SJSA1 (cell line): ENCODE data around the gene TNK2. TPM values are rescaled to one million over a fixed set of nuclear protein-coding genes. Genes with fewer than 3 reads are reported as not detected.

ENCODE experiments used
- DNase-seq, 2 experiments: peaks; one replicate each; pipeline ENCODE4 v3.0.0-alpha.2; 2015 to 2020; ENCODE audit warnings: low spot score in 2 of 2, low read depth in 1 of 2
- H3K27ac ChIP-seq: fragments of 250-450 bp; sonication (Bioruptor Pico); 2 replicates; pipeline ENCODE4 v1.5.1; 2020; ENCODE audit warnings: mild to moderate bottlenecking, moderate library complexity
- H3K27me3 ChIP-seq: fragments of 250-450 bp; sonication (Bioruptor Pico); replicated peaks from 2 replicates; pipeline ENCODE4 v1.5.1; 2020; ENCODE audit warnings: mild to moderate bottlenecking, moderate library complexity
- H3K36me3 ChIP-seq: fragments of 250-450 bp; sonication (Bioruptor Pico); 2 replicates; pipeline ENCODE4 v1.5.1; 2020; ENCODE audit warnings: mild to moderate bottlenecking
- H3K4me1 ChIP-seq: fragments of 250-450 bp; sonication (Bioruptor Pico); replicated peaks from 2 replicates; pipeline ENCODE4 v1.6.1; 2021; ENCODE audit warnings: mild to moderate bottlenecking
- H3K4me3 ChIP-seq: fragments of 250-450 bp; sonication (Bioruptor Pico); 2 replicates; pipeline ENCODE4 v1.5.1; 2020; ENCODE audit warnings: mild to moderate bottlenecking
- H3K9me3 ChIP-seq: fragments of 250-450 bp; sonication (Bioruptor Pico); replicated peaks from 2 replicates; pipeline ENCODE4 v1.5.1; 2020; ENCODE audit warnings: mild to moderate bottlenecking
- total RNA-seq: library from RNA; depleted of rRNA; stranded (reverse); fragments of >200 nt; shearing (Covaris generic); gene quantifications from 2 replicates; pipeline ENCODE4 v1.2.3, GENCODE V29; 2014

TNK2 gene
- total RNA-seq, 1 experiment from 2014 or later, result 2.2 TPM

GRCh38 chr3:195891431-195892104, 16.8 kb downstream of the TNK2 start:
- no peak for DNase-seq
- no peak overlapping the region for H3K27ac ChIP-seq
- no peaks in the 10 kb centered on the region for H3K27me3 ChIP-seq
- no peak overlapping the region for H3K4me3 ChIP-seq
- H3K4me1 ChIP-seq, result peaks cover 23% of the 10 kb centered on the region
- no peaks in the 10 kb centered on the region for H3K36me3 ChIP-seq
- H3K9me3 ChIP-seq, result no peaks in the 10 kb centered on the region

DNA sequence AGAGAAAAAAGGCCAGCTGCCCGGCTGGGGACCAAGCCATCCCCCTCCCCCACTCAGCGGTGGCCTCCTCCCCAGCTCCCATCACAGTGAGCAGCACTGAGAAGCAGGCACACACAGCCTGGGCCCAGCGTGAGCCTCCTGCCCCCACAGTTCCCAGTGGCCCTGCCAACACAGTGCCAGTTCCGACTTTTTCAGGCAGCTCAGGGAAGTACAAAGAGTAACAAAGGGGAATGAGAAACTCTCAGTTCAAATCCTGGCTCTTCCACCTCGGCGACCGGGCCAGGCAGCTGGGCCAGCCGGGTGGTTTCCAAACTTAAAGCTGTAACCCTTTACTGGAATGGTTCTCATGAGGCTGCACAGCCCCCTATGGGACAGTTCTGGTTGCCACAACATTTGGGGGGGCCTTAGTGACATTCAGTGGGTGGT, 18.5 kb downstream of the TNK2 start:
- Histone ChIP-seq H3K36me3 (no peaks in the 10 kb centered on the region), H3K9me3 (no peaks in the 10 kb centered on the region), H3K27me3 (no peaks in the 10 kb centered on the region), H3K4me1 (peaks cover 16% of the 10 kb centered on the region), H3K27ac (no peak overlapping the region), H3K4me3 (no peak overlapping the region)
- DNase-seq, result no peak

DNA sequence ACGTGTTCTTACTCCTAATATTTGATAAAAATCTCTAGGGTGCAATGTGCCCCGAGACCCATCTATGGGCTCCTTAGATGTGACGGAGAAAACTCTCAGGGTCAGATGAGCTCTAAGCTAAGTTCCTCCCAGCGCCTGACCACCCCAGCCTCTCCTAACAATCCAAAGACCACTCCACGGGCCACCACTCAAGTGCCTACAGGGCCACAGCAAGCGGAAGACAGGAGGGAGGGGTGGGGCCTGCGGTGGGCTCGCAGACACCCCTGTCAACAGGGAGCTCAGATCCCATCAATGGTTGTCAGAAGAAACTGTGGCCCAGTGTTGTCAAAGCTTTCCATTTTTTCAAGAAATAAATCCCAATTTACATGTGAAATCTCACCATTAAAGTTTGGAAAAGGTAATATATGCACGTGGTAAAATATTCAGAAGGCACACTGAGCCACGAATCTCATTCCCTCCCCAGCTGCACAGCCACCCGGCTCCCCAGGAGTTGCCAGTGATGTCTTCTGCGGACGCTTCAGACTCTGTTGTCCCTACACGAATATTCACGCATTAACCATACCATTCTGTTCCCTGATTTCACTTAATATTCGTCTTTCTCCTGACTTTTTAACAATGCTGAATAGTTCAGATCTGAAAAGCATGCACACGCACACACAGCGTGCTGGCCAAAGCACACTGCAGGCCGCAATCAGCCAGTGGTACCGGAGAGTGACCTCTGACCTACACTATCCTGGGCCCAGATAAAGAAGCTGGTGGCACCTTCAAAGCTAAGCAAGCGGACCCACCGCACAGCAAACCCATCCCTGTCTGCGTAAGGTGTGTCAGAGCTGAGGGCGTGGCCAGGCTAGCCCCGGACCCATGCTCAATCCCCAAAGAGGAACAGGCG, 19.1 kb downstream of the TNK2 start:
- no peaks in the 10 kb centered on the region for H3K36me3 ChIP-seq
- H3K4me1 ChIP-seq, result peaks cover 11% of the 10 kb centered on the region
- no peaks in the 10 kb centered on the region for H3K27me3 ChIP-seq
- H3K9me3 ChIP-seq, result no peaks in the 10 kb centered on the region
- no peak for DNase-seq
- no peak overlapping the region for H3K27ac ChIP-seq
- H3K4me3 ChIP-seq, result no peak overlapping the region

- H3K4me1 ChIP-seq, result peaks cover 11% of the 10 kb centered on the region
- no peaks in the 10 kb centered on the region for H3K36me3 ChIP-seq
- H3K9me3 ChIP-seq, result no peaks in the 10 kb centered on the region
- H3K27me3 ChIP-seq, result no peaks in the 10 kb centered on the region
- H3K27ac ChIP-seq, result no peak overlapping the region
- no peak for DNase-seq
- H3K4me3 ChIP-seq, result no peak overlapping the region
These were observed 20.0 kb downstream of the TNK2 start for GRCh38 chr3:195888311-195888761.

DNA sequence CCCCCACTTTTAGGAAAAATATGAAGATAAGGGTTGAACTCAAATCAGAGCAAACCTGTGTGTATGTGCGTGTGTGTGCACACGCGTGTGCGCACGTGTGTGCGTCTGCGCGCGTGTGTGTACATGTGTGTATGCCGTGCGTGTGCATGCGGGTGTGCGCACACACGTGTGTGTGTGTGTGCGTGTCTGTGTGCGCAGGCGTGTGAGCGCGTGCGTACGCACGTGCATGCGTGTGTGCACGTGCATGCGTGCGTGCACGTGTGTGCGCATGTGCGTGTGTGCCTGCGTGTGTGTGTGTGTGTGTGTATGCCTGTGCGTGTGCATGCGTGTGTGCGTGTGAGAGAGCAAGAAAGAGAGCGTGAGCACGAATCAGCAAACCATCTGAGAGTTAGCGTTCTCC, 20.7 kb downstream of the TNK2 start:
- Histone ChIP-seq H3K36me3 (no peaks in the 10 kb centered on the region), H3K4me3 (no peak overlapping the region), H3K9me3 (no peaks in the 10 kb centered on the region), H3K4me1 (peaks cover 11% of the 10 kb centered on the region), H3K27me3 (no peaks in the 10 kb centered on the region), H3K27ac (no peak overlapping the region)
- DNase-seq, result no peak

- H3K36me3 ChIP-seq, result no peaks in the 10 kb centered on the region
- no peak for DNase-seq
- no peak overlapping the region for H3K27ac ChIP-seq
- H3K4me3 ChIP-seq, result no peak overlapping the region
- peaks cover 11% of the 10 kb centered on the region for H3K4me1 ChIP-seq
- no peaks in the 10 kb centered on the region for H3K27me3 ChIP-seq
- H3K9me3 ChIP-seq, result no peaks in the 10 kb centered on the region
These were observed 21.9 kb downstream of the TNK2 start for GRCh38 chr3:195886181-195887141.

DNA sequence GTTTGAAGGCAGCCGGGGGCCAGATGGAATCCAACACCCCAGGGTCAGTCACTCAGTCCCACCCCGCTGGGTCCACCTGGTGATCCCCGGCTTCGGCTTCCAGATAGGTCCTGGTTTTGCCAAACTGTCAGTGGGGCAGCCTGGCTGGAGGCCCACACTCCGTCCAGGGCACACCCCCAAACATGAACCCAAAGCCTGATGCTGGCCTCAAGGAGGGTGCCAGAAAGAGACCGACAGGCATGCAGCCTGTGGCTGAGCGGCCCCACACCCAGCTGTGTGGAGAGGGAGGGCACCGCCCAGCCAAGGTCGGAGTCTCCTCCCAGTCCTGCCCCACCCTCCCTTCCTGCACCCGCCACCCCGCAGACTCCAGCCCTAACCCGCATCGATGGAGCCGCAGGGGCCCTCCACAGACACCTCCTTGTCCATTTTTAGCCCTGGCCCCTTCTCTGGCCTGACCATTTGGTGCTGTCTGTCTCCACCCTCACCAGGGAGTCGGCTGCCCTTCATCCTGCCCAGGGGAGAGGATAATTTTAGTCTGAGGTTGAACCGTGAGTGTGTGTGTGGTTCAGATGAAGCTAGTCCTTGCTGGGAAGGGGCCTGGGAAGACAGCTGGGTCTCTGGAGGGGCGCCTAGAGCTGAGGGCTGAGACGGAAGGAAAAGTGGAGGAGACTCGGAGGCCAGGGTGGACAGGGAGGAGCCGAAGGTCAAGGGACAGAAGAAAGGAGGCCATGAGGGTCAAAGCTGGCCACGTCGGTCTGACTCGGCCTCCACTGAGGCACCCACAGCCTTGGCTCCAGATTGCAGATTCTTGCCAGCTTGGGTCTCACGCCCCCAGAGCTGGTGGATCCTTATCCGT, 23.1 kb downstream of the TNK2 start:
- H3K36me3 ChIP-seq, result no peaks in the 10 kb centered on the region
- H3K27me3 ChIP-seq, result no peaks in the 10 kb centered on the region
- H3K27ac ChIP-seq, result no peak overlapping the region
- H3K9me3 ChIP-seq, result no peaks in the 10 kb centered on the region
- H3K4me1 ChIP-seq, result peaks cover 11% of the 10 kb centered on the region
- no peak overlapping the region for H3K4me3 ChIP-seq
- DNase-seq, result no peak

DNA sequence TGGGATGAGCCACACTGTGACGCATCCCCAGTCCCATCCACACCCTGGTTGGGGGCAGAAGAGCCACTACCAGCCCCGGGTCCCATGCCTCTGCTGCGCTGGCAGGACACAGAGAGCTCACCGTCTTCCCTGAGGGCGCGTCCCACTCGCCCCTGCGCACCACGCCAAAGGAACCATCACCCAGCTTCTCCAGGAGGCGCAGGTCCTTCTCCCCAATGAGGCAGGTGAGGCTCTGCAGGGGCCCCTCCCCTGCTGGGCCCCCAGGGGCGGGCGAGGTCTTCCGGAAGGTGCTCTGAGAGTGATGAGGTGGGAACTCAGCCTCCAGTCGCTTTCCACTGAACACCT, 23.7 kb downstream of the TNK2 start:
- DNase-seq, result no peak
- H3K27me3 ChIP-seq, result no peaks in the 10 kb centered on the region
- peaks cover 11% of the 10 kb centered on the region for H3K4me1 ChIP-seq
- no peak overlapping the region for H3K27ac ChIP-seq
- no peaks in the 10 kb centered on the region for H3K9me3 ChIP-seq
- H3K4me3 ChIP-seq, result no peak overlapping the region
- no peaks in the 10 kb centered on the region for H3K36me3 ChIP-seq

GRCh38 chr3:195883801-195884200, 24.6 kb downstream of the TNK2 start:
- no peak for DNase-seq
- Histone ChIP-seq H3K9me3 (no peaks in the 10 kb centered on the region), H3K27ac (no peak overlapping the region), H3K4me1 (peaks cover 11% of the 10 kb centered on the region), H3K27me3 (no peaks in the 10 kb centered on the region), H3K36me3 (no peaks in the 10 kb centered on the region), H3K4me3 (no peak overlapping the region)

DNA sequence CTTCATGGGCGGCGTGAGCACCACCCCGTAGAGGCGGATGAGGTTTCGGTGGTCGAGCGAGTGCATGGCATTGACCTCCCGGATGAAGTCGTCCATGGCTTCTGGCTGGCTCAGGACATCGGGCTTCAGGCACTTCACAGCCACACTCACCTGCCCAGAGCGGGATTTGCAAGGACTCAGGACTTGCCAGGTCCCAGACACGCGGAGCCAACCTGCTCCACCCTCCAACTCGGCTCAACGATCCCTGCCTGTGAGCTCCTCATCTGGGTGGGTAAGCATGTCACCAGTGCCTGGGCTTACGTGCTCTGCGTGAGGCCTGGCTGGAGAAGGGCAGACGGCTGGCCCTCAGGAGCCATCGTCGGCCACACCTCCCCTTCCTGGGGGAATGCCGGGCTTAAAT, 25.2 kb downstream of the TNK2 start:
- Histone ChIP-seq H3K27me3 (no peaks in the 10 kb centered on the region), H3K4me1 (peaks cover 11% of the 10 kb centered on the region), H3K4me3 (no peak overlapping the region), H3K9me3 (no peaks in the 10 kb centered on the region), H3K27ac (no peak overlapping the region), H3K36me3 (no peaks in the 10 kb centered on the region)
- DNase-seq, result no peak

GRCh38 chr3:195882002-195882441, 26.3 kb downstream of the TNK2 start:
- H3K27me3 ChIP-seq, result no peaks in the 10 kb centered on the region
- H3K27ac ChIP-seq, result no peak overlapping the region
- no peak for DNase-seq
- no peaks in the 10 kb centered on the region for H3K9me3 ChIP-seq
- peaks cover 11% of the 10 kb centered on the region for H3K4me1 ChIP-seq
- no peaks in the 10 kb centered on the region for H3K36me3 ChIP-seq
- H3K4me3 ChIP-seq, result no peak overlapping the region

DNA sequence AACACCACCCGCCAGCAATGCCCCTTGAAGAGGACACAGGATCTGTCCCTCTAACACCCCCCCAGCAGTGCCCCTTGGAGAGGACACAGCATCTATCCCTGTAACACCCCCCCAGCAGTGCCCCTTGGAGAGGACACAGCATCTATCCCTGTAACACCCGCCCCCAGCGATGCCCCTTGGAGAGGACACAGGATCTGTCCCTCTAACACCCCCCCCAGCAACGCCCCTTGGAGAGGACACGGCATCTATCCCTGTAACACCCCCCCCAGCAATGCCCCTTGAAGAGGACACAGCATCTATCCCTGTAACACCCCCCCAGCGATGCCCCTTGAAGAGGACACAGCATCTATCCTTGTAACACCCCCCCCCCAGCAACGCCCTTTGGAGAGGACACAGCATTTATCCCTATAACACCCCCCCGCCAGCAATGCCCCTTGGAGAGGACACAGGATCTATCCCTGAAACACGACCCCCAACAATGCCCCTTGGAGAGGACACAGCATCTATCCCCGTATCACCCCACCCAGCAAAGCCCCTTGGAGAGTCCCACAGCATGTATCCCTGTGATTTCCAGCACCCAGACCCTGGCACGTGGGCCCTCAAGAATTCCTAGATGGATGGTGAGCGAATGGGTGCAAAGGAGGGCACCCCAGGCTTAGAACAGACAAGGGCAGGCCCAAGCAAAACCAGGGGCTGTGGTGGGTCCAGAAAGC, 26.9 kb downstream of the TNK2 start:
- no peaks in the 10 kb centered on the region for H3K36me3 ChIP-seq
- DNase-seq, result no peak
- no peak overlapping the region for H3K4me3 ChIP-seq
- H3K27ac ChIP-seq, result no peak overlapping the region
- H3K27me3 ChIP-seq, result no peaks in the 10 kb centered on the region
- peaks cover 7% of the 10 kb centered on the region for H3K4me1 ChIP-seq
- no peaks in the 10 kb centered on the region for H3K9me3 ChIP-seq
